ENCODE data around the gene ZFAND2A.
"Not testable (repeated sequence)": the region's sequence is repeated elsewhere in the genome, so short reads cannot be mapped to it uniquely, and the experiment has no call there.

Gene ZFAND2A, protein sequence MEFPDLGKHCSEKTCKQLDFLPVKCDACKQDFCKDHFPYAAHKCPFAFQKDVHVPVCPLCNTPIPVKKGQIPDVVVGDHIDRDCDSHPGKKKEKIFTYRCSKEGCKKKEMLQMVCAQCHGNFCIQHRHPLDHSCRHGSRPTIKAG

DNA sequence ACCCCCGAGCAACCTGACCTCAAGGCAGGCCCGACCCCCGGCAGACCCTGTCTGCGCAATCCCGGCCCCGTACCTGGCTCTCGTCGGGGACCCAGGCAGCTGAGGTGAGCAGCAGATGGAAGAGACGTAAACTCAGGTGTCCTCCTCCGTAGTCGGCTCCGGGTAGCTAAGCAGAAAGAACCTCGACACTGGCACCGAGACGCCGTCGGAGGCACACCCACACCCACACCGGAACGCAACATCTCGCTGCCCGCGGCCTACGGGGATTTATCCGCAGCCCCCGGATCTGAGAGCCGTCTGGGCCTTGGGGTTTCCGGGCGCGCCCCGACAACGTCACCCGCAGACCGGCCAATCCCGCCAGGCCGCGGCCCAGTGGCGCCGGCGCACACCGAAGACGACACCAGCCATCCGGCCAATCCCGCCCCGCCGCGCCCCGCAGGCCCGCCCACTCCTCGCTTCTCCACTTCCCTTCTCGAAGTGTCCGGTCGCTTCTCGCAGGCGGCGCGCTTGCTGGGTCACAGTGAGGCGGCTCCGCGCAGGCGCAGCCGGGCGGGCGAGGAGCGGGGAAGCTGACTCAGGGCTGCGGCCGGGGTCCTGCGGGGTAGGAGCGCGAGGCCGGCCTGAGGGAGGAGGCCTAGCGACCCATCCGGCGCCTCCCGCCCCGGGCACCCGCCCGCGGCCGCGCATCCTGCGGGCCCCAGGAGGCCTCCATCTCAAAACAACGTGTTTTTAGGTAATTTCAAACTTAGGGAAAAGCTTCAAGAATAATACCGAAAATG, at the start of gene ZFAND2A:
Gene ZFAND2A, minus strand, starts transcription at position 306 of the 779 bp plus-strand sequence. CDS start 1,984 bp downstream, outside the sequence.
- DNase-seq (ENCODE audit: low spot score), result peak; percentile 100

DNA sequence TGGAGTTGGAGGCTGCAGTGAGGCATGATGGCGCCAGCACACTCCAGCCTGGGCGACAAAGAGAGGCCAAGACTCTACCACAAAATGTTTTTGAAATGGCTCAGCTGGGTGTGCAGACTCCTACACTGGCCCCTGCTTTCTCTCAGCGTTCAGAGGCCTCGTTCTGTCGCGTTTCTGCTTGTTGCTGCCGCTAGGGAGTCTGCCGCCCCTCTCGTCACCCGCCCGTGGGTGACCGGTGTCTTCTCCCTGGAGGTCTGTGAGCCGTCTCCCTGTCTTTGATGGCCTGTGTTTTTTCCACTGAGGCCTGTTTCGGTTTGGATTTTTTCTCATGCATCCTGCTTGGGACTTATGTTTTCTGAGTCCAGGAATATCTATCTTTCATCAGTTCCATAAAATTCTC, 49.1 kb upstream of the ZFAND2A start:
- DNase-seq (ENCODE audit: low spot score), result no peak

DNA sequence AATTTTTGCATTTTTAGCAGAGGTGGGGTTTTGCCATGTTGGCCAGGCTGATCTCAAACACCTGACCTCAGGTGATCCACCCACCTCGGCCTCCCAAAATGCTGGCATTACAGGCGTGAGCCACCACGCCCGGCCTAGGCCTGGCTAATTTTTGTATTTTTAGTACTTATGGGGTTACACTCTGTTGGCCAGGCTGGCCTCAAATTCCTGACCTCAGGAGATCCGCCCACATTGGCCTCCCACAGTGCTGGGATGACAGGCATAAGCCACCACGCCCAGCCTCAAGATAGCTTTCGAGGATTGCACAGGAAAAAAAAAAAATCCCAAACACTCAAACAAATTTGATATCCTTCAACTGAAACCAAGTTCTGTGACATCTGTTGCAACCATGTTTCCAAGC, 45.7 kb upstream of the ZFAND2A start:
- not testable (repeated sequence) for DNase-seq (ENCODE audit: low spot score)

DNA sequence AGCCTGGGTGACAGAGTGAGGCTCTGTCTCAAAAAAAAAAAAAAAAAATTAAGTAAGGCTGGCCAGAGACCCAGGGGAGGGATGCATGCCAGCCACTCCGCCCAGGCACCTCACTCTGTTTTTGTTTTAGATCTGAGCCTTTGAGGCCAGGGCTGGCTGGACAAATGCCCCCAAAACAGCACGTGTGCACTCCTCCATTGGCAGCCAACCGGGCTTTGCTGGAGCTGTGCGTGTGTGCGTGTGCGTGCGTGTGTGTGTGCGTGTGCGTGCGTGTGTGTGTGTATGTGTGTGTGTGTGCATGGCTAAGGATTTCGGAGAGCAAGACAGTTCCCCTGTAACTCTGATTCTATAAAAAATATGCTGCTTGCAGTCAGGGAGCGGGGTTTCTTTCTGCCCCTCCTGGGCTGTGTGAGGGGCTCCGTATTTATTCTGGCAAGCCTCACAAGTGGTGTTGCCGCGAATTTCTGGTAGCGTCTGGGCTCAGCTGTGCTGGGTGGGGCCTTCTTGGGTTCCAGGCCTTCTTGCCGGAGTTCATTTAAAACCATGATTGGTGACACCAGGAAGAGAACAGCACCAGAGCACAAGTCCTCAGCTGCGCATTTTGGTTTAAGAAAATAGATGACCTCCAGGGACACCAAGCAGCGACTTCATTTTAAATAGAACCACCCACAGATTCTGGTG, 44.6 kb upstream of the ZFAND2A start:
- DNase-seq (ENCODE audit: low spot score), result no peak

DNA sequence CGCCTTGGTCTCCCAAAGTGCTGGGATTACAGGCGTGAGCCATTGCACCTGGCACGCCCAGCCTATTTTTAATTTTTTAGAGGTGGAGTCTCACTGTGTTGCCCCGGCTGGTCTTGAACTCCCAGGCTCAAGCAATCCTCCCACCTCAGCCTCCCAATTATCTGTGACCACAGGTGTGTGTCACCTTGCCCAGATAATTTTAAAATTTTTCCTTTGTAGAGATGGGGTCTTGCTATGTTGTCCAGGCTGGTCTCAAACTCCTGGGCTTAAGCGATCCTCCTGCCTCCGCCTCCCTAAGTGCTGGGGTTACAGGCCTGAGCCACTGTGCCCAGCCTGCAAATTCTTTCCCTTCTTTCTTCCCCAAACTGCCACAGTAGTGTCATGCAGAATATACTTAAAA, 42.9 kb upstream of the ZFAND2A start:
- not testable (repeated sequence) for DNase-seq (ENCODE audit: low spot score)

DNA sequence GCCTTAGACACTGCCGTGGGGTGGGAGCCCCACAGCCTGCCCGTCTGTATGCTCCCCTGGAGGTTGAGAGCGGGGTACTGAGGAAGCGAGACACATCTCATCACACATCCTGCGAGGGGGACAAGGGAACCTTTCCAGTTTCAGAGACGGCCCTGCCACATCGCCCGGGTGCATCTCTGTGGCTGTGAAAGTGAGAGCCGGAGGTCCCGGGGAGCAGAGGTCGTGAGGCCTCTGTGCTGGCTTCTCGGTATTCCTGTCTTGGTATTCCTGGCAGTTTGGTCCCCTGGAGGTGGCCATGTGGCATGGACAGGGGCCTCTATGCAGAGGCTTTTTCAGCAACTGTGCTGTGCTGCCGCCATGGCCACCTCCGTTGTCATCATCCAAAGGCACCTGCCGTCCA, 41.9 kb upstream of the ZFAND2A start:
- DNase-seq (ENCODE audit: low spot score), result no peak

DNA sequence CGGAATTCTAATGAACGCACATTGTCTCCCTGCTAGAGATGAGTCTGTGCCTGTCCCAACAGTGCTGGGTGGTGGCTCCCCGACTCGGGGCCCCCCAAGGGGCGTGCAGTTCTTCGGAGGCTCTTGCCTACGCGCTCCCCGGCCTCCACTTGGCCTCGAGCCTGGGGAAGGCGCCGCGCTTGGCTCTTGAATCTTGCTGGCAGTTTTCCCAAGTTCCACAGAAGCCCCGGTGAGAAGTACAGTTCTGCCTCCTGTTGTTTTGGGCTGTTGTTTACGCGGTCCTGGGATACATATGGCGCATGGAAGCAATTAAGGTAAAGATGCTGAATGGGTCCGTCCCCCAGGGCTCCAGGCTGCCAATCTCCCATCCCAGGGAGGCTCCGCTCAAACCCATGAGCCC, 40.0 kb upstream of the ZFAND2A start:
- no peak for DNase-seq (ENCODE audit: low spot score)

DNA sequence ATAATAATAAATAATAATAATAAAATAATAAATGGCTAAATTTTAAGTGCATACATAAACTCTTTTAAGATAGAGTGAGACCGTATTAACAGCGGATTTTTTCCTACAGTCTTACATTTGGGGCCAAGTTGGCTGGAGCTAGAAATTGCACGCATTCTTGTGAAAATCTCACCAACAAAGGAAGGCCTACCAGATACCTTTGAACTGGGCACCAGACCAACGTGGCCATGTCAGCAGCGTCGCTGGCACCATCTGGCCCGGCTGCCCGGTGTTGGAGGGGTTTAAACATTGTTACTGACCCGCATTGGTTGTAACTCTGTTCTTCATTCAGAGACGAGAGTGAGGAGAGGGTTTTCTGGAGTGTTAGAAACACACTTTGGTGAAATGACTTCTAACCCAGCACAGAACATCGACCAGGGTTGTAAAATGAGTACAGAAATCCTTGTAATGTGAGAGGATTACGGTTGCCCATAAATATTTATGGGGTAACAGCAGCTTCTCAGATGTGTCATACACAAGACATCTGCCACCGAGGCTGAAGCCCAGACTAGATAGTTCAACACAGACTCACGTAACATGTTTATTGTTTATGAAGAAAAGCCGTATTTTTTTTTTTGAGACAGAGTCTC, 38.1 kb upstream of the ZFAND2A start:
- peak; percentile 86 for DNase-seq (ENCODE audit: low spot score)

- no peak for DNase-seq (ENCODE audit: low spot score)
Measured at GRCh38 chr7:1196950-1197349, 37.0 kb upstream of the ZFAND2A start.

GRCh38 chr7:1196441-1196840, 36.4 kb upstream of the ZFAND2A start:
- DNase-seq (ENCODE audit: low spot score), result not testable (repeated sequence)

DNA sequence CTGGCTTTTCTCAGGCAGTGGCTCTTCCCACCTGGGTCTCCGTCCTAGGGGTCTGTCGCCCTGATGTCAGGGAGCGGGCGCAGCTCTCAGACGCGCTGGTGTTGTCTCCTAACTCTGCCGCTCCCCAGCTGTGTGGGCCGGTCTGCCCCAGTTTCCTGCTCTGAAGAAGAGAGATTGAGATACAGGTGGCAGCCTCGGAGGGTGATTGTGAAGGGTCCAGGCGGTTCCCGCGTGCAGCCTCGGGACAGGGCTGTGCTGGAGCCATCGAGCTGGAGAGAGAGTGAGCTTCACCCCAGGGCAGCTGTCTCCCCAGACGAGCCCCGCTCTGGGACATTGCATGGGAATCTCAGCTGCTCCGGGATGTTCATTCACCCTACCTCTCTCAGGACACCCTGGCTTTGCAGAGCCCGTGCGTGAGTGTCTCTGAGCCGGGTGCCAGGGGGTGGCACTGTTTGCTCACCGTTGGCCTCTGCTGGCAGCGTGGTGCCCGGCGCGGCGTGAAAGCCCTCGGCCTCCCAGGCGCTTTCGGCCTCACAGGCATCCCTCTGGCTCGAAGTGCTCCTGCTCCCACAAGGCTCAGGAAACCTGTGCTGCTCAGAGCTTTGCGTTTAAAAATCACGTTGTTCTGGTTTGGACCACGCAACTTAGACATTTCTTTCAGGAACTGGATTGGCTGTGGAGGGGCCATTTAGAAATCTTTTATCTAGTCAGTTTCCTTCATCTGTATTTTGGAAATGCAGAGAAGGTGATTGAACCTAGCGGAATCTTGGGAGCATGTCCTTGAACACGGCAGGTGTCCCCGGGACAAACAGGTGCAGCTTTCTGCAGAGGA, 33.8 kb upstream of the ZFAND2A start:
- peak; percentile 72 for DNase-seq (ENCODE audit: low spot score)

DNA sequence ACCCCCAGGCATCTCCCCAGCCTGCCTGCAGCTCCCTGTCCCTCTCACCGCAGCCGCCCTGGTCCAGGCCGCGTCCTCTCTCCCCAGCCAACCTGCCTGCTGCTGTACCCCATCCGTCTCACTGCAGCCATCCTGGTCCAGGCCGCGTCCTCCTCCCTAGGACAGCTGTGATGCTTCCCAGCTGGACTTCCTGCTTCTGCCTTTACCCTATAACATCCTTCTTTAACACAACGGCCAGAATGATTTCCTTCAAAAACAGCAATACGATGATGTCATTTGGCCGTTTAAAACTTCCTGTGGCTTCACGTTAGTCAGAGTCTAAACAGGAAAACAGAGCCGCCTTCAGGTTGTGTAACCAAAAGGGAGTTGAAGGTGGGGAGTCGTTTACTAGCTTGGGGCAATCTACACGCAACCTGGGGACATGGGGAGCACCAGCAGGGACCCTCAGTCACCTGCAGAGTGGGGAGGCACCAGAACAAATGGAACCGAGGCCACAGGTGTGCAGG, 32.2 kb upstream of the ZFAND2A start:
- DNase-seq (ENCODE audit: low spot score), result peak; percentile 67

DNA sequence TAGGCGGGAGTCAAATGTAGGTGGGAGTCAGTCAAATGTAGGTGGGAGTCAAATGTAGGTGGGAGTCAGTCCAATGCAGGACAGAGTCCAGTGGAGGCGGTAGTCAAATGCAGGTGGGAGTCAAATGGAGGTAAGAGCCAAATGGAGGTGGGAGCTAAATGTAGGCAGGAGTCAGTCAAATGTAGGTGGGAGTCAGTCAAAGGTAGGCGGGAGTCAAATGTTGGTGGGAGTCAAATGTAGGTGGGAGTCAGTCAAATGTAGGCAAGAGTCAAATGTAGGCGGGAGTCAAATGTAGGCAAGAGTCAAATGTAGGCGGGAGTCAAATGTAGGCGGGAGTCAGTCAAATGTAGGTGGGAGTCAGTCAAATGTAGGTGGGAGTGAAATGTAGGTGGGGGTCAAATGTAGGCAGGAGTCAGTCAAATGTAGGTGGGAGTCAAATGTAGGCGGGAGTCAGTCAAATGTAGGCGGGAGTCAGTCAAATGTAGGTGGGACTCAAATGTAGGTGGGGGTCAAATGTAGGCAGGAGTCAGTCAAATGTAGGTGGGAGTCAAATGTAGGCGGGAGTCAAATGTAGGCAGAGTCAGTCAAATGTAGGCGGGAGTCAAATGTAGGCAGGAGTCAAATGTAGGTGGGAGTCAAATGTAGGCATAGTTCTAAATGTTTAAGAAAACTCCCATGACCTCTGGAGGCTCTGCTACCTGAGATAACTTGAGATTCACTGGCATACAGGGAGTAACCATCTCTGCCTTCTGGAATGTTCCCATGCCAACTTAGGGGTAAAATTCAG, 30.2 kb upstream of the ZFAND2A start:
- no peak for DNase-seq (ENCODE audit: low spot score)

- DNase-seq (ENCODE audit: low spot score), result no peak
Measured at GRCh38 chr7:1188720-1189294, 28.8 kb upstream of the ZFAND2A start.

DNA sequence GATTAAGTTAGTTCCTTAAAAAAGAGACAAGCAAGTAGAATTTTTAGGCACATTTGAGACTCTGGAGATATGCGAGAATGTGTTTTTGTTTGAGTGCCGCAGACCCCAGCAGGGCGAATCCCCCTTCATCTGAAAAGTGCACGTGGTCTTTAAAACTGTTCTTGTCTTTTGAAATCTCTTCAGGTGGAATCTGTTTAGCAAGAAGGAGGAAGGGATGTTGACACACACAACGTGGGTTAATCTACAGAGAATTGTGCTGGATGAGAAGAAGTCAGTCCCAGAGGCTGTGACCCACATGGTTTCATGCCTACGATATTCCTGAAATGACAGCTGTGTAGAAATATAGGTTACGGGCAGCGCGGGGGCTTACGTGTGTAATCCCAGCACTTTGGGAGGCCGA, 27.1 kb upstream of the ZFAND2A start:
- no peak for DNase-seq (ENCODE audit: low spot score)

GRCh38 chr7:1181640-1182039, 21.6 kb upstream of the ZFAND2A start:
- DNase-seq (ENCODE audit: low spot score), result no peak

DNA sequence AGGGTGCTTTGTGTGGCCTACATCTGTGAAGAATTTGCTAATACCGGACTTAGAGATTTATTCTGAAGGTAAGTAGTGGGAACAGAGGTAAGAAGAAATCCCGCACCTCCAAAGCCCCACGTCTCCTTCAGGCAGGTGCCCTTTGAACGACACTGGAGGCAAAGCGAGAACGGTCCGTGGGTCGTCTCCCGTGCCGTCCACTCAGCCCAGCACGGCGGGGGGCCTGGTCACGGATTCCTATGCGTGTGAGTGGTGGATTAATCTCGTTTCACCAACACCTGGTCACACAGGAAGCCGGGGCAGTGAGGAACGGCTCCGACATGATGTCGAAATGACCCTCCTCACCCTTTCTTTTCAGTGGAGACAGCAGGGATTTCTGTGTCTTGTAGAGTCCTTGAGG, 21.0 kb upstream of the ZFAND2A start:
- DNase-seq (ENCODE audit: low spot score), result no peak

- peak; percentile 61 for DNase-seq (ENCODE audit: low spot score)
Measured at GRCh38 chr7:1176891-1177373, 16.9 kb upstream of the ZFAND2A start.

GRCh38 chr7:1175967-1176851, 16.2 kb upstream of the ZFAND2A start:
- peak; percentile 85 for DNase-seq (ENCODE audit: low spot score)

Measured in AG08396 (cell line).